Dedifferentiated amniotic fluid mesenchymal stem cell (primary cell): ENCODE measurements around the gene FEZF1.
A peak's percentile ranks its signal among the peaks of the same experiment; 100 is the strongest.

ENCODE experiments used
- DNase-seq: peaks from one replicate; pipeline ENCODE4 v3.0.0-alpha.2; 2016; ENCODE audit errors: extremely low spot score

FEZF1 gene

GRCh38 chr7:122268101-122268500 lies 36.4 kb downstream of the FEZF1 start:
- DNase-seq = no peak

- DNase-seq = no peak
Measured at GRCh38 chr7:122262246-122262645, 42.3 kb downstream of the FEZF1 start.

DNA sequence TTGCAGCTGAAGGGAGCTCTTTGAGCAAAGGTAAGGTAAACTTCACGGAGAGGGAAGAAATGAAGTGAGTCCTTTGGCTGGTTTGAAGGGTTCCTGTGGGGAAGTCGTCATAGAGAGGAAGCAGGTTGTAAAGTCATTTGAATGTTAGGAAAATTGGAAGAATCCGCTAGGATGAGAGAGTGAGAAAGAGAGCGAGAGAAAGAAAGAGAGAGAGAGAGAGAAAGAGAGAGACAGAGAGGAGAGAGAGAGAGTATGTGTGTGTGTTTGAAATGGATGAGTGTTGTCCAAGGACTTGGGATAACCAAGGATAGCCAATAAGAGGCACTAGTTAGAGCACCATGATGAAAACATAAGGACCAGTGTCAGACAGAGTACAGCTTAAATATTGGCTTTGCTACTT lies 43.1 kb downstream of the FEZF1 start:
- DNase-seq = no peak

- DNase-seq = no peak
Measured at GRCh38 chr7:122261016-122261415, 43.5 kb downstream of the FEZF1 start.

- DNase-seq = no peak
Measured at GRCh38 chr7:122260336-122260735, 44.2 kb downstream of the FEZF1 start.

- DNase-seq = no peak
Measured at GRCh38 chr7:122258971-122259370, 45.6 kb downstream of the FEZF1 start.

- DNase-seq = no peak
Measured at GRCh38 chr7:122257056-122257455, 47.5 kb downstream of the FEZF1 start.

- DNase-seq = no peak
Measured at GRCh38 chr7:122256046-122256445, 48.5 kb downstream of the FEZF1 start.

GRCh38 chr7:122255454-122255853 lies 49.1 kb downstream of the FEZF1 start:
- peak; percentile 11 for DNase-seq
